GM03348 (cell line): ENCODE results near the gene ENOPH1.
"Not testable (repeated sequence)": the region's sequence is repeated elsewhere in the genome, so short reads cannot be mapped to it uniquely, and the experiment has no call there.

ENCODE experiments used
- DNase-seq: peaks from one replicate; pipeline ENCODE4 v3.0.0; 2012; ENCODE audit warnings: low spot score

Gene ENOPH1

DNA sequence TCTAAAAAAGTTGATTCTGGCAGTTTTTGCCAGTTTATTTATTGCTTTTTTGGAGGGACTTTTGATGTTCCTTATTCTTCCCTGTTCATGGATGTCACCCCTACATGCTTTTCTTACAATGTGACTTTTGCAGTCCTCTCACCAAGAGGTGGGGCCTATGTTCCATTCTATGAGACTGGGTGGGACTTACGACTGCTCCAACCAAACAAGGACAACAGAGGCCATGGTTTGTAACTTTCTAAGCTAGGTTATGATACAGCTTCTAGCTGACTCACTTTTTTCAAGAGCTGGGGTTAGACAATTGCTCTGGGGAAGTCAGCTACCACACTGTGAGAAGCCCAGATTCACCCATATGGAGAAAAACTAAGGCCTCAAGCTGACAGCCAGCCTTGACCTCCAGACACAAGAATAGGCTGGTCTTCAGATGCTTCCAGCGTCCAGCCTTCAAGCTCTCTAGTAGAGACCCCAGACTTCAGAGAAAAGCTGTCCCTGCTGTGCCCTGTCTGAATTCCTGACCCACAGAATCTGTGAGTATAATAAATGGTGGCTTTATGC is 39.5 kb downstream of the ENOPH1 start:
- DNase-seq = peak; percentile 52

DNA sequence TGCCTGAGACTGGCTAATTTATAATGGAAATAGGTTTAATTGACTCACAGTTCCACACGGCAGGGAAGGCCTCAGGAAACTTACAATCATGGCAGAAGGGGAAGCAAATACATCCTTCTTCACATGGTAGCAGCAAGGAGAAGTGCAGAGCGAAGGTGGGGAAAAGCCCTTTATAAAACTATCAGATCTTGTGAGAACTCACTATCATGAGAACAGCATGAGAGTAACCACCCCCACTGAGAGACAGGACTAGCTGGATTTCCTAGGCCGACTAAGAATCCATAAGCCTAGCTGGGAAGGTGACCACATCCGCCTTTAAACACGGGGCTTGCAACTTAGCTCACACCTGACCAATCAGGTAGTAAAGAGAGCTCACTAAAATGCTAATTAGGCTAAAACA is 42.7 kb downstream of the ENOPH1 start:
- DNase-seq = not testable (repeated sequence)

DNA sequence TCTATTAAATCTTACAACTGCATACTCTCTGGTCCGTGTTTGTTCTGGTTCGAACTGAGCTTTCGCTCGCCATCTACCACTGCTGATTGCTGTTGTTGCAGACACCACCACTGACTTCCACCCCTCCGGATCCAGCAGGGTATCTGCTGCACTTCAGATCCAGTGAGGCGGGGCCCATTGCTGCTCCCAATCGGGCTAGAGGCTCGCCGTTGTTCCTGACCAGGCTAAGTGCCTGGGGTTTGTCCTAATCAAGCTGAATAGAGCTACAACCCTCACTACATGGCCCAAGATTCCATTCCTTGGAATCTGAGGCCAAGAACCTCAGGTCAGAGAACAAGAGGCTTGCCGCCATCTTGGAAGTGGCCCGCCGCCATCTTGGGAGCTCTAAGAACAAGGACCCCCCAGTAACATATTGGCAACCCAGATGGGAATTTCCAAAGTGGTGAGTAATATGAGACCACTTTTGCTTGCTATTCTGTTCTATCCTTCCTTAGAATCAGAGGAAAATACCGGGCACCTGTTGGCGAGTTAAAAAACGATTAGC is 43.3 kb downstream of the ENOPH1 start:
- DNase-seq = no peak

DNA sequence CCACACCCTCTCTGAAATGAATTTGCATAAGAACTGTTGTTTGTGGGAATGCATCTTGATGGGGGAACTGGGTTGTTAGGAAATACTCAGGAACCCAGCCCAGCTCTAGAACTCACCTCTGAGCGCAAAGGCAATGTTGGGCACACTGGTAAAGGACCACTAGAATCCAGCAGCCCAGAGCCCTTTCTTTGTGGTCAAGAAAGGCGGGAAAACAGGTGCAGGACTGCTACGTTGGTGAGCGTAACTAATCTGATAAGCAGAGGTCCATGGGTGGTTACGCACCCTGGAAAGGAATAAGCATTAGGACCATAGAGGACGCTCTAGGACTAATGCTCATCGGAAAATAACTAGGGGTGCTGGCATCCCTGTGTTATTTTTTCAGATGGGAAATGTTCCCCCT is 45.5 kb downstream of the ENOPH1 start:
- not testable (repeated sequence) for DNase-seq

DNA sequence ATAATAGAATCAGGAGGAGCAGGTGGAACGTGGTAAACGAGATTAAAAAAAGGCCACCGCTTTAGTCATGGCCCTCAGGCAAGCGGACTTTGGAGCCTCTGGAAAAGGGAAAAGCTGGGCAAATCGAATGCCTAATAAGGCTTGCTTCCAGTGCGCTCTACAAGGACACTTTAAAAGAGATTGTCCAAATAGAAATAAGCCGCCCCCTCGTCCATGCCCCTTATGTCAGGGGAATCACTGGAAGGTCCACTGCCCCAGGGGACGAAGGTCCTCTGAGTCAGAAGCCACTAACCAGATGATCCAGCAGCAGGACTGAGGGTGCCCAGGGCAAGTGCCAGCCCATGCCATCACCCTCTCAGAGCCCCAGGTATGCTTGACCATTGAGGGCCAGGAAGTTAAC is 47.1 kb downstream of the ENOPH1 start:
- not testable (repeated sequence) for DNase-seq

DNA sequence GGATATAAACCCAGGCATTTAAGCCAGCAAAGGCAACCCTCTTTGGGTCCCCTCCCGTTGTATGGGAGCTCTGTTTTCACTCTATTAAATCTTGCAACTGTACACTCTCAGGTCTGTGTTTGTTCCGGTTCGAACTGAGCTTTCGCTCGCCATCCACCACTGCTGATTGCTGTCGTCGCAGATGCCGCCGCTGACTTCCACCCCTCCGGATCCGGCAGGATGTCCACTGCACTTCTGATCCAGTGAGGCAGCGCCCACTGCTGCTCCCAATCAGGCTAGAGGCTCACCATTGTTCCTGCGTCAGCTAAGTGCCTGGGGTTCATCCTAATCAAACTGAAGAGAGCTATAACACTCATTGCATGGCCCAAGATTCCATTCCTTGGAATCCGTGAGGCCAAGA is 49.2 kb downstream of the ENOPH1 start:
- no peak for DNase-seq

DNA sequence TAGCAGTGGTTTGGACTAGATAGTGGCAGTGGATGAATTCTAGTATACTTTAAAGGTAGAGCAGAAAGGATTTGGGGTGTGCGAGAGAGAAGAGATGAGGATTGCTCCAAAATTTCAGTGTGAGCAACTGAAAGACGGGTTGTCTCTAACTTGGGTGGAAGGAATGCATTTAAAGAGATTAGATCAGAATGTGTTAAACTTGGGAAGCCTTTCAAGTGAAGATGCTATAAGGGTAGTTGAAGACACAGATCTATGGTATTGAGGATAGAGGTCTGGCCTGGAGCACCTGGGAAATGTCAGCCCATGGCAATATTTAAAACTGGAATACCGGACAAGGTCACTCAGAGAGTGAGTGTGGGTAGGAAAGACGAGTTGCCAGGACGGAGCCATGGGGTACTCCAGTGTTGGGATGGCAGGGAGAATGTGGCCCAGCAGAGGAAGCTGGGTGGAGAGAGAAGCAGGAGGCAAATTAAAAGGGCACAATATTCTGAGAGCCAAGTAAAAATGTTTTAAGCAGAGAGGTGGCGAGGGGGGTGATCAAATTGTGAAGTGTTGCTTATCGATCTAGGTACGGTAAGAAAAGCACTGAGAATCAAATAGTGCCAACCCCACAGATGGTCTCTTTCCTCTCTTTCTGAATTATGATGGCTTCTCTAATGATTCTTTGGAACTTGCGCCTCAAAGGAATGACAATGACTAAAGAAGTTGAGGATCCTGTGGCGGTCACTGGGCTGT is 50.5 kb downstream of the ENOPH1 start:
- DNase-seq = no peak

DNA sequence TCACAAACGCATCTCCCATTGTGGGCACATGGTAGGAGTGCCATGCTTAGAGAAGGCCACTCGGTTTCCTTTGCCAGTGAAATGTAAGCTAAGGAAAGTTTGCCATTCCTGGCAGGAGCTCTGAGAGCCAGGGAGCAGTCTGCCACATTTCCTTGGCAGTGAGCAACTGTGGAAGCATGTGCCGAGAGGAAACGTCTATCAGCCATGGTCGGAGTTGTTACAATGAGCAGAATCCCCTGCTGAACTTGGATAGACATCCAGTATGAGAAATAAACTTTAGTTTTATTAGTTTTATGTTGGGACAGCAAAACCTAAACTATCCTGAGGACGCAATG is 51.1 kb downstream of the ENOPH1 start:
- peak; percentile 12 for DNase-seq

DNA sequence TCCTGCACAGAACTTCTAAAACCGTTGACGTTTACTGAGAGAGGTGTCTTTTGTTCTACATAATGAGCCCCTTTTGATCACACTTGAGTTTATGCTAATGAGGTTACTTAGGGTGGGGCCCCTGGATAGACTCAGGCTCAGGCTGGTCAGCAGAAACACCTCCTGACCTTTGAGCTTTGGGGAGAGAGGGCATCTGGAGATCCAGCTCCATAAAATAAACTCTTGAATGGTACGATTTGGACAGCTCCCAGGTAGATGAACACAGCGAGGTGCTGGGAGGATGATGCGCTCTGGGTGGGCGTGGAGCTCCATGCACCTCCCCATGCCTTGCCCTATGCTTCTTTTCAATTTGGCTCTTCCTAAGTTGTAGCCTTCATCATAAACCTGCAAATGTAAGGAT is 52.0 kb downstream of the ENOPH1 start:
- DNase-seq = no peak

DNA sequence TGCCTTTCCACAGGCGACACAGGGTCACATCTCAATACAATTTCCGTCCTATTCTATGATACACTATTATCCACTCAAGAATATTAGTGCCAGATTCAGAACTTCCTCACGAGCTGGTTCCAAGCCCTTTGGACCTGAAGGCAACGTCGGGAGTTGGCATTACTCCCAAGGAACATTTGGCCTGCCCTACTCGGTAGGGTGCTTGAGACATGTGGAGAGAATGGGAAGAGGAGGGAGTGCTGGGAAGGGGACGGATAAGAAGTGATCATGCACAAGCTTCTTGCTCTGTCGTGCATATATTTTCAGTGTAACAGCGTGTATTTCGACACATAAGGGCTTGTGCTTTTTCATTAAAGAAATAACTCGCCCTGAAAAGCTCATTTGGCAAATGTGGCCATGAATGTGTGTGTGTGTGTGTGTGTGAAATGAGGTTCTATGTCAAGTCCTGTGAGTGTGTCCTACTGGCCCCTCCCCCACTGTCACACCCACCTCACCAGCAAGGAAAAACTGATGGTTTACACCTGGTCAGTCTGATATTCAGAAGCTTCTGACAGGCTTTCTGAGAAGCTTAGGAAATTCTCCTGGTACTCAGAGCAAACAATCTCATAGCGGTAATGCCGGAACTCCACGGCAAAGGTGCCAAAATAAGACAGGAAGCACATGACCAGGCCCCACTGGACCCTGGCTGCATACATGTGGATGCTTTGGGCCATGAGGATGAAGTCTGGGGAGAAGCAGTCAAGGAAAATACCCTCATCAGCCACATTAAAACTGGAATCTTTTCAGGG is 54.8 kb downstream of the ENOPH1 start:
- DNase-seq = no peak

DNA sequence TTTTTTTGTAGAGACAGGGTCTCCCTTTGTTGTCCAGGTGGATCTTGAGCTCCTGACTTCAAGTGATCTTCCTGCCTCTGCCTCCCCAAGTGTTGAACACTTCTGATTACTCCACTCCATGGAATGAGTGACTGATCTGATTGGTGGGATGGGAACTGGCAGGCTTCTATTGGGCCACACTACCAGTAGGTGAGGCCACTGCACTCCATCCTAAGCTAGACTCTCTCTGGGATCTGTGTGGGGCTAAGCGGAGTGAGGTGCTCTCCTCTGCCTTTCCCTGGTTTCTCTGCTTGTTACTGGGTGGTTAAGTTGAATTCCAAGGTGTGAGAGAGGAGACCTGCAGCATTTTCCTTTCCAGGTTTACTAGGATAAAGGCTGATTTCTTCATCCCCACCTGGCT is 58.7 kb downstream of the ENOPH1 start:
- no peak for DNase-seq

DNA sequence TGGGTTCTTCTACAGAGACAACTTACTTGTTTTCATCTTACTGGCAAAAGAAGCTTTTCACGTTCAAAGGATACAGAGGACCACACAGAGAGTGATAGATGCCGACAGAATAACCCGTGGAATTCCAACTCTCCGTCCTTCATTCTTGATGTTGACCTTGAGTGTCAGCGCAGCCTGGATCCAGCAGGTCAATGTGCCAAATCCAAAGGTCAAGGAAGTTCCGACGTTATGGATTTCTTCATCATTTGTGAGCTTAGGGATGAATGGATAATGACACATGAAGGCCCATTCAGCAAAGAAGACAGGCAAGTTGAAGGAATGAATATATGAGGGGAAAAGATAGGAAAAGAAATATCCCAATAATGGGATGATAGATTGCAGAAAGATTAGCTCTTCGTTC is 59.6 kb downstream of the ENOPH1 start:
- DNase-seq = no peak

DNA sequence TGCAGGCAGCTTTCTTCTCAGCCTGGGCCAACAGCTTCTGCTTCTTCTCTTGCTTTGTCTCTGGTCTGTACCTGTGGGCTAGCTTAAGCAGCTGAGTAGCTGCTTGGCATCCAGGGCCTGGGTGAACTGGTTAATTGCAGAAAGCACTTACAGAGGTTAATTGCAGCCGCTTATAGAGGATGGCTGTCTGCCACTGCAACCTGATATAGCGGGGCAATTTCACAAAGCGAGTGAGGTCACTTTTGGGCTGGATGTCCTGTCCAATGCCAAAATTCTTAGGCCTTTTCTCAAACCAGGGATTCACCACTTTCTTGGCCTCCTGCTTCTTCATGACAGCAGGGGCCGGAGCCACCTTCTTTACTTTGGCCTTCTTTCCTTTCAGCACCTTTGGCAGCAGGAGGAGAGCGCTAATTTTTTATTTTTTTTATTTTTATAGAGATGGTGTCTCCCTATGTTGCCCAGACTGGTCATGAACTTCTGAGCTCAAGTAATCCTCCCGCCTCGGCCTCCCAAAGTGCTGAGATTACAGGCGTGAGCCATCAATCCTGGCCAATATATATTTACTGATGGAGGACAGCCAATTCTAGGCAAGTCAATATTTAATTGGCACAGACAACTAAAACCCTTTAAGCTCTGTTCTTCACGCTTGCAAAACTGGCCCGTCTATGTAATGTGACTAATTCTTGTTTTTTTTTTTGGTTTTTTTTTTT is 61.0 kb downstream of the ENOPH1 start:
- no peak for DNase-seq

DNA sequence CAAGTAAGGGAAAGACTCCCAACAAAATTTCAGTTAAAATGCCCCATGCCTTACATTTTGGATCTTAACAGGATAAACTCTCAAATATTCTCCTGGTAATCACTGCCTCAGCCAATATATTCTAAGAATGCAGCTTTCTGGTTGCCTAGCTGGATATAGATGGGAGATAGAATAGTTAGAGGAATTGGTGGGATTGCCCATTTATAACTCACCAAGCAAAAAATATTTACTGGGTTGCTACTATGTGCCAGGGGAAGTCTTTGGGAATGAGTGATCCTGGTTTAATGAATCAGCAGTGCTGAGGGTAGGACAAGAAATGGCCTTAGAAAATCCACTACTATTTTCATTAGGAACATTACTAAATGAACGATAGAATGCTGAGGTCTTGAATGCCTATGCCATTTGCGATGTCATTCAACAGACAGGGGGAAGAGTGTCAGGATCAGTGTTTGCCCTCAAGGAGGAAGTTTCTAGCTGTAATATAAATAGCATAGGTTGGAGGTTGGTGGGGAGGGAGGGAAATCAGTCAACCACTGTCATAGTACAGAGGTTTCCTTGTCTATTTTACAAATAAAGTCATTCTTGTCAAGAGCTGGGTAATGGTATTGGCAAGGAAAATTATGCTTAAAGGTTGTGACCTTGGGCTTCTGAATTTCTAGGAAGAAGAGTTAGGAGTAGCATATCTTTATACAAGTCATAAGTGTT is 63.5 kb downstream of the ENOPH1 start:
- DNase-seq = peak; percentile 31

DNA sequence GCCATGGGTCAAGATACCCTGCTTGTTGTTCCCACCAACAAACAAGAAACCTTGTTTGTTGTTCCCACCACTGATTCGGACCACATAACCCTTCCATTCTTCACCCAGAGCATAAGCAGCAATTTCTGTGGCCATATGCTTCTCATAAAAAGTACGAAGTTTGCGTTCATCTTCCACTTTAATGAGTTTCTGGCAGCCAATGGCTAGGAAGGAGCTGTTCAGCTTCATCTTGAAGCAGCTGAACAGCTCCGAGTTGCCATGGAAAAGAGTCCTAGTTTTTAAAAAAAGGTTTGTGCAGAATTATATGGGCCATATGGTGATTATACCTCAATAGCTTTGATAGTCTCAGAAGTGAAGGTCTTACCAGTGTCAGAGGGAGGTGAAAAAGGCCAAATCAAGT is 65.3 kb downstream of the ENOPH1 start:
- DNase-seq = no peak

DNA sequence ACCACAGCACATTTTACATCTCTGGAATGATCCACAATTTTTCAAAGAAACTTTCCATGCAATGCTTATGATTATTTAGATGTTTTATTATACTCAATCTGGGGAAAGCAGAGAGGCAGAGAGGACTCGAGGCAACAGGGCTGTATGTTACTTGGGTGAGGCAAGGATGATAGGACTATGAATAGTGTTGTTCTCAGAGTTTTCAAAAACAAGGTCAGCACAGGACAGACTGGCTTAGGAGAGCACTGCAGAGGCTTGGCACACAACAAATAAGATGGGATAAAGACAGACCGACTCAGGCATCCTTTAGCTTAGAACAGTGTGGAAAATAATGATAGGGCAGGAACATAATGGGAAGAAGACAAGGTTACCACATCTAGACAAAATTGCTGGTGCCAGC is 66.0 kb downstream of the ENOPH1 start:
- DNase-seq = no peak

DNA sequence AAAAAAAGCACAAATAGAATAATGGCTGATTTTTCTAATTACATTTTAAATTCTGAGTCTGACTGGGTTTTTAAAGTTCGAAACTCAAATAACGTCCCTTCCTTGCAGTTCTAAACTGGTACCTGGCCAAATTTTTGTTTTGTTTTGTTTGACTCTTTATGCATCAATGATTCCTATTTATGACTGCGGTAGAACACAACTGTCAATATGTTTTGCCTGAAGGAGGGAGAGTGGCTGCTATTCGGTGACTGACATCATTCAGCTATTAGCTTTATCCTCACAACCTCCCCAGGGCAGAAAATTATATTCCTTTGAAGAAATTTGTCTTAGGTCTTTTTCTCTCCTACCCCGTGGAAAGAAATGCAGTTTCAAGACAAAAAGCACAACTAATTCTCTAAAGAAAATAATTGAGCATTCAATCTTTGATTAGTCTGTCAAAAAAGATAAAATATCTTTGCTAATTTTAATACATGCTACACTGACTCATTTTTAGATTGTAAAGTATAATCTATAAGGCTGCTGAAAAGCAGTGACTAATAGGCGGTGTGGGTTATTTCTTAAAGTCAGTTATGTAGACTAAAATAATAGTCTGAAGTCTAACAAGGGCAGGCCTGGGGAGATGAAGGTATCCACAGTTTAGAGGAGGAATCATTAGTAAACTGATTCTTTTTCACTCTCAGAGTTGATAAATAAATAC is 69.5 kb downstream of the ENOPH1 start:
- peak; percentile 21 for DNase-seq

DNA sequence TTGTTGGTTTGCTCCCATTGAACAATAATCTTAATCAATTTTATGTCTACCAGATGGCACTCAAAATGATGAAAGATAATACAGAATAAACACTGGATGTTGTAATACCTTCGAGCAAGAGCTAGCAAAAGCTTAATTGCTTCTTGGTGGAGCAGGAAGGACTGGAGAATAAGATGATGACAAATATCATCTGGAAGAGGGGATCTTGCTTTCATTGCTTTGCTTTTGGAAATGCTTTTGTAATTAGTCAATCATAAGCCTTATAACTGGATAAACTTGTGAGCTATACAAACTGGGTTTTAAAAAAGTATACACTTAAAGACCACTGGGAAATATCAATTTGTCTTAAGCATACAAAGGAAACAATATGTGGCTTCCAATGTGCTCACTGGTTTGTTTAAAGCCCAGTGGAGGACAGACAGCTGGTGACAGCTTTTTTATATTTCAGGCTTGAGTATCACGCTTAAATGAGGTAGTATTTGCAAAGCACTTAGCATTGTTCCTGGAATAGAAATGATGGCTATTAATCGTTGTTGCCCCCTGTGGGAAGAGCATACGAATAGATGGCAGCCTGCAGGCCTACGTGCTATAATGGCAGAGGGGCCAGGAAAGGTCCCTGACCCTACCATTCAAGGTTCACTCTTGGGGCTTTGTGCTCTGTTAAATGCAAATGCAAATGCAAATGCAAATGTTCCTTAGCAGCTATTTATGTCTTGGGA is 70.2 kb downstream of the ENOPH1 start:
- peak; percentile 58 for DNase-seq

DNA sequence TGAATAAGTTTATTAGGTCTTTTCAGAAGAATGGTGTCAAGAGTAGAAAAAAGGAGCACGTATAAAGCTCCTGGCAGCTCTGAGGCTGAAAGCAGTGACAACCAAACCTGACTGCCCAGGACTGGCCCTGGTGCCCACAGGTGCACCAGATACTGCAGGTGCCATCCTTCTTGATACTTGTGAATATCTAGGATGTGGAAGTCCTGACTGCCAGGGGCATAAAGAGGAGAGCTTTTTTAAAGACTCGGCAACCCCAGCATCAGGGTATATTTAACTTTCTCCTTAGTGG is 70.7 kb downstream of the ENOPH1 start:
- DNase-seq = no peak

DNA sequence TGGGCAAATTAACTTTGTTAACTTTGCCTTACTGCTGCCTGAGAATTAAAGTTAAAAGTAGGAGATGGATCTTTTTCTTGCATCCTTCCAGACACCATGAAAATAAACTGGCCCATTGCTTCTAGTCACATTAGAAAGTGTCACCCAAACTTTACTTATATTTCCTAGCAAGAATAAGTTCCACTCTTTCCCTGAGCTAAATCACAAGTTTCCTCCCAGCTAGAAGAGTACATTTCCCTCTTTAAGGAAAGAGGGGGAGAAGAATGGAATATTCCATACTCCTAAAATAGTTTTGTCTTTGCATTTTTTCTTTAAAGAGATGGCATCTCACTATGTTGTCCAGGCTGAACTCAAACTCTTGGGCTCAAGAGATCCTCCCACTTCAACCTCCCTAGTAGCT is 77.6 kb downstream of the ENOPH1 start:
- DNase-seq = no peak
